Heart left ventricle (tissue), 16 donors: ENCODE data around the gene FBXO9. TPM values are rescaled to one million over a fixed set of nuclear protein-coding genes. Genes with fewer than 3 reads are reported as not detected.

Experiments used
- ATAC-seq, 4 donors: fragments of 200-7000 bp; cut with Tn5 transposase; one replicate each; pipeline ENCODE4 v1.9.1; 2020 to 2022; ENCODE audit warnings: moderate library complexity in 4 of 4, mild to moderate bottlenecking in 3 of 4, moderate number of reproducible peaks in 1 of 4
- DNase-seq, 5 donors: peaks; one replicate each; pipeline ENCODE4 v3.0.0-alpha.2; 2020
- H3K27ac ChIP-seq, 12 donors: fragments of 200-600 bp; sonication (generic) in 4 of 12; one replicate each; pipeline versions ENCODE4 v1.5.0 to v1.8.0; 2016 to 2022; ENCODE audit warnings: mild to moderate bottlenecking in 2 of 12
- H3K27me3 ChIP-seq, 9 donors: fragments of 200-600 bp; sonication (generic) in 2 of 9; one replicate each; pipeline versions ENCODE4 v1.5.1 to v1.8.0; 2016 to 2022; ENCODE audit warnings: mild to moderate bottlenecking in 3 of 9
- H3K36me3 ChIP-seq, 9 donors: fragments of 200-600 bp; sonication (generic) in 2 of 9; one replicate each; pipeline versions ENCODE4 v1.5.0 to v1.8.0; 2018 to 2022; ENCODE audit warnings: mild to moderate bottlenecking in 2 of 9
- H3K4me1 ChIP-seq, 12 donors: fragments of 200-600 bp; sonication (generic) in 4 of 12; one replicate each; pipeline versions ENCODE4 v1.5.0 to v1.8.0; 2016 to 2022; ENCODE audit warnings: mild to moderate bottlenecking in 3 of 12
- H3K4me3 ChIP-seq, 12 donors: fragments of 200-600 bp; sonication (generic) in 4 of 12; one replicate each; pipeline versions ENCODE4 v1.5.0 to v1.8.0; 2017 to 2022; ENCODE audit warnings: mild to moderate bottlenecking in 9 of 12, moderate library complexity in 4 of 12
- H3K9me3 ChIP-seq, 12 donors: fragments of 200-600 bp; sonication (generic) in 4 of 12; one replicate each; pipeline versions ENCODE4 v1.5.0 to v1.8.0; 2016 to 2022; ENCODE audit warnings: mild to moderate bottlenecking in 1 of 12
- CTCF ChIP-seq, 12 donors: fragments of 200-600 bp; sonication (generic) in 4 of 12; IDR thresholded peaks; one replicate each; pipeline versions ENCODE4 v1.5.0 to v1.8.0; 2018 to 2022; ENCODE audit warnings: antibody characterized with exemption in 12 of 12, mild to moderate bottlenecking in 5 of 12
- POLR2A ChIP-seq, 2 donors: fragments of 450-650 bp; IDR thresholded peaks; one replicate each; pipeline ENCODE4 v1.6.1; 2017; ENCODE audit warnings: antibody characterized with exemption in 2 of 2, mild to moderate bottlenecking in 2 of 2, moderate library complexity in 2 of 2
- WGBS, 4 donors: extraction: QIAGEN DNeasy Blood & Tissue Kit in 2 of 4; methylation state at CpG; one replicate each; pipeline versions ENCODE4 v1.1.5 to v1.1.7; 2013 to 2018; 5-methylcytosine and 5-hydroxymethylcytosine counted together
- intact Hi-C, 10 donors: fragments of 100-400 bp; cut with DNase I; formaldehyde crosslinking; loops; one replicate each; pipeline versions ENCODE4 v1.11.1 to v1.14.2; 2022
- polyA plus RNA-seq, 2 donors: library from polyadenylated mRNA; stranded (reverse); fragments of 200-250 nt; gene quantifications; one replicate each; pipeline ENCODE4 v1.2.3, GENCODE V29; 2013
- total RNA-seq, 9 donors: library from RNA; depleted of rRNA in 2 of 9; stranded (reverse); fragments of >200 nt in 2 of 9; fragmentation: NEBNext Ultra II Directional in 3 of 9; extraction: Animal tissue kit (Norgen Biotek cat#: 25700) in 3 of 9; gene quantifications; one replicate each; pipeline versions ENCODE4 v1.1.0 to v1.2.4, GENCODE V29; 2016 to 2023
- donor health status: ischemic (EF 13 %, LVEDD 7.1; RV severe dilation, severe dysfunction).
- donor health status: healthy with polysubstance abuse.
- donor health status: DM: no; HTN: yes; CAD: no.
- donor health status: DM: no; HTN: no; CAD: no.
- donor health status: ischemic (EF 25% LVEDD 6.9; RV normal size, moderate dysfunction).
- donor health status: ischemic (EF 25% LVEDD 5.7; RV mildly dilated, moderate dysfunction).
- donor health status: healthy.
- donor health status: DM: yes; HTN: yes; CAD: no.
- donor health status: ischemic (EF 35%, LVEDD 5.7; RV mildly dilated, moderate dysfunction).
- donor health status: nonischemic (EF 11% LVEDD 7.7; RV severe dilation, severe dysfunction).
- donor health status: DM: yes; HTN: yes; CAD: no.
- donor health status: PGD.
- donor health status: ischemic (EF 29% LVEDD 5.4; RV normal size, mild dysfunction).
- donor health status: nonischemic (EF 23%, LVEDD 6.1; RV moderate dilation, normal function).

Gene FBXO9
- total and polyA plus RNA-seq, 11 donors = 9.0 to 98.9 (median 69.7) TPM

- intact Hi-C loops = loop anchor here in 1 of 10 donors (10.0 kb wide), 1 partner anchor 240 kb away; no protein-coding TSS in a partner anchor
- DNase-seq (no peak), ATAC-seq (no peak)
- peaks cover 0 to 12% (median 0%) of the 10 kb centered on the region in 9 donors for H3K36me3 ChIP-seq
- peaks cover 2 to 71% (median 30%) of the 10 kb centered on the region in 12 donors for H3K4me1 ChIP-seq
- 72 to 84% (median 76%) methylated on average over 4 of the region's 4 CpGs for WGBS, 4 donors
- H3K4me3 ChIP-seq = no peak overlapping the region
- H3K27ac ChIP-seq = no peak overlapping the region
- H3K27me3 ChIP-seq = no peaks in the 10 kb centered on the region
- TF ChIP-seq POLR2A (IDR thresholded peaks at IDR 0.05) (no peak), CTCF (IDR thresholded peaks at IDR 0.05) (no peak)
- H3K9me3 ChIP-seq = peaks cover 0 to 9% (median 0%) of the 10 kb centered on the region in 12 donors
These were observed 10.7 kb upstream of the FBXO9 start for GRCh38 chr6:53054532-53054931.

GRCh38 chr6:53055873-53056272 is 9.3 kb upstream of the FBXO9 start:
- Histone ChIP-seq H3K27ac (peak overlapping the region in 3 of 12 donors; percentile 2 to 20 (median 14)), H3K4me1 (peaks cover 2 to 77% (median 42%) of the 10 kb centered on the region in 12 donors), H3K36me3 (peaks cover 0 to 12% (median 0%) of the 10 kb centered on the region in 9 donors), H3K27me3 (no peaks in the 10 kb centered on the region), H3K4me3 (no peak overlapping the region), H3K9me3 (peaks cover 0 to 9% (median 0%) of the 10 kb centered on the region in 12 donors)
- no peak for ATAC-seq
- intact Hi-C loops = loop anchor here in 2 of 10 donors (5.0 to 10.0 kb wide), 2 partner anchors 174 to 241 kb away; no protein-coding TSS in a partner anchor
- 40 to 50% (median 43%) methylated on average over 5 of the region's 5 CpGs for WGBS, 4 donors
- TF ChIP-seq POLR2A (IDR thresholded peaks at IDR 0.05) (no peak), CTCF (IDR thresholded peaks at IDR 0.05) (no peak)
- DNase-seq = no peak

- no peaks in the 10 kb centered on the region for H3K27me3 ChIP-seq
- peaks cover 0 to 10% (median 0%) of the 10 kb centered on the region in 9 donors for H3K36me3 ChIP-seq
- peaks cover 0 to 5% (median 0%) of the 10 kb centered on the region in 12 donors for H3K9me3 ChIP-seq
- DNase-seq (no peak), ATAC-seq (no peak)
- intact Hi-C loops = loop anchor here in 2 of 10 donors (5.0 to 10.0 kb wide), 2 partner anchors 174 to 241 kb away; no protein-coding TSS in a partner anchor
- TF ChIP-seq CTCF (IDR thresholded peaks at IDR 0.05) (no peak), POLR2A (IDR thresholded peaks at IDR 0.05) (no peak)
- WGBS, 4 donors = 29 to 38% (median 35%) methylated on average over 3 of the region's 3 CpGs
- H3K27ac ChIP-seq = peak overlapping the region in 1 of 12 donors; percentile 20
- H3K4me1 ChIP-seq = peaks cover 2 to 77% (median 42%) of the 10 kb centered on the region in 12 donors
- no peak overlapping the region for H3K4me3 ChIP-seq
These were observed 8.9 kb upstream of the FBXO9 start for GRCh38 chr6:53056273-53056672.

GRCh38 chr6:53058388-53059195 is 6.6 kb upstream of the FBXO9 start:
- H3K36me3 ChIP-seq = peaks cover 0 to 4% (median 0%) of the 10 kb centered on the region in 9 donors
- H3K27me3 ChIP-seq = no peaks in the 10 kb centered on the region
- H3K4me1 ChIP-seq = peaks cover 2 to 77% (median 50%) of the 10 kb centered on the region in 12 donors
- H3K27ac ChIP-seq = peak overlapping the region in 11 of 12 donors; percentile 2 to 95 (median 57)
- peak overlapping the region in 6 of 12 donors; percentile 11 to 94 (median 78) for H3K4me3 ChIP-seq
- DNase-seq = no peak
- ATAC-seq = peak; percentile 20 to 44 (median 31)
- TF ChIP-seq CTCF (IDR thresholded peaks at IDR 0.05) (no peak), POLR2A (IDR thresholded peaks at IDR 0.05) (no peak)
- 75 to 83% (median 79%) methylated on average over 4 of the region's 4 CpGs for WGBS, 4 donors
- intact Hi-C loops = loop anchor here in 2 of 10 donors (5.0 to 10.0 kb wide), 2 partner anchors 176 to 244 kb away; no protein-coding TSS in a partner anchor
- no peaks in the 10 kb centered on the region for H3K9me3 ChIP-seq
